Measurements from ENCODE around the gene CABP5.

CABP5 gene

GRCh38 chr19:47992070-47992469 is 51.8 kb downstream of the CABP5 start, which contains the start of gene BSPH1:
Gene BSPH1 (minus strand): TSS chr19:47992170. CDS start chr19:47992081, 89 bp downstream.
- Histone ChIP-seq H3K27me3 (ENCODE audit: insufficient read depth, low read depth, severe bottlenecking) (no peaks in the 10 kb centered on the region), H3K27ac (no peak within 1 kb of the TSS), H3K4me3 (ENCODE audit: low read depth, low read length) (no peak within 1 kb of the TSS), H3K9me3 (ENCODE audit: severe bottlenecking) (peaks cover 4% of the 10 kb centered on the region), H3K36me3 (no peaks in the 10 kb centered on the region)
- no peak for DNase-seq
- no peak for TF ChIP-seq CTCF (IDR thresholded peaks at IDR 0.05; ENCODE audit: low read depth, low read length)

GRCh38 chr19:47991191-47991808 is 52.6 kb downstream of the CABP5 start:
- H3K27ac ChIP-seq = no peak overlapping the region
- peaks cover 3% of the 10 kb centered on the region for H3K9me3 ChIP-seq (ENCODE audit: severe bottlenecking)
- no peak for TF ChIP-seq CTCF (IDR thresholded peaks at IDR 0.05; ENCODE audit: low read depth, low read length)
- H3K36me3 ChIP-seq = no peaks in the 10 kb centered on the region
- no peak for DNase-seq
- H3K27me3 ChIP-seq (ENCODE audit: insufficient read depth, low read depth, severe bottlenecking) = no peaks in the 10 kb centered on the region
- H3K4me3 ChIP-seq (ENCODE audit: low read depth, low read length) = no peak overlapping the region
